Suprapubic skin (tissue), 4 donors: ENCODE measurements around the gene GPR108. TPM values are rescaled to one million over a fixed set of nuclear protein-coding genes. Genes with fewer than 3 reads are reported as not detected.
A peak's percentile ranks its signal among the peaks of the same experiment; 100 is the strongest.

Source experiments
- DNase-seq, 2 donors: peaks; one replicate each; pipeline ENCODE4 v3.0.0-alpha.2; 2019; ENCODE audit warnings: low spot score in 2 of 2
- H3K27ac ChIP-seq: fragments of 200-600 bp; sonication (generic); one replicate; pipeline ENCODE4 v1.5.1; 2019
- H3K27me3 ChIP-seq: fragments of 200-600 bp; sonication (generic); one replicate; pipeline ENCODE4 v1.5.1; 2019
- H3K36me3 ChIP-seq: fragments of 200-600 bp; sonication (generic); one replicate; pipeline ENCODE4 v1.5.1; 2019
- H3K4me1 ChIP-seq: fragments of 200-600 bp; sonication (generic); one replicate; pipeline ENCODE4 v1.5.1; 2019
- H3K4me3 ChIP-seq: fragments of 200-600 bp; sonication (generic); one replicate; pipeline ENCODE4 v1.5.1; 2019; ENCODE audit warnings: mild to moderate bottlenecking
- H3K9me3 ChIP-seq: fragments of 200-600 bp; sonication (generic); one replicate; pipeline ENCODE4 v1.5.1; 2019
- EP300 ChIP-seq: sonication (generic); formaldehyde crosslinking; IDR thresholded peaks from one replicate; pipeline ENCODE4 v1.6.1; 2017; ENCODE audit warnings: antibody characterized with exemption
- POLR2A ChIP-seq, 2 donors: fragments of 450-650 bp; IDR thresholded peaks; one replicate each; pipeline ENCODE4 v1.6.1; 2017; ENCODE audit warnings: antibody characterized with exemption in 2 of 2, mild to moderate bottlenecking in 2 of 2, moderate library complexity in 2 of 2
- POLR2AphosphoS5 ChIP-seq, 3 donors: sonication (generic); formaldehyde crosslinking; IDR thresholded peaks; one replicate each; pipeline ENCODE4 v1.6.1; 2017; ENCODE audit warnings: antibody characterized with exemption in 3 of 3
- WGBS: methylation state at CpG from one replicate; pipeline ENCODE4 v1.1.5; 2018; 5-methylcytosine and 5-hydroxymethylcytosine counted together
- total RNA-seq, 4 donors: library from RNA; depleted of rRNA; stranded (reverse); fragments of >200 nt; gene quantifications; one replicate each; pipeline ENCODE4 v1.1.0, GENCODE V29; 2016
- TF ChIP-seq, protein P1 (sequence below), 2 donors: fragments of 200-600 bp in 1 of 2; fragments of 450-650 bp in 1 of 2; sonication (generic) in 1 of 2; IDR thresholded peaks; one replicate each; pipeline ENCODE4 v1.5.1; 2016 to 2019; ENCODE audit warnings: antibody characterized with exemption in 2 of 2, mild to moderate bottlenecking in 1 of 2, moderate library complexity in 1 of 2

The GPR108 gene
- total RNA-seq, 4 donors from 2014 or later = 52.9 to 72.7 (median 60.7) TPM

DNA sequence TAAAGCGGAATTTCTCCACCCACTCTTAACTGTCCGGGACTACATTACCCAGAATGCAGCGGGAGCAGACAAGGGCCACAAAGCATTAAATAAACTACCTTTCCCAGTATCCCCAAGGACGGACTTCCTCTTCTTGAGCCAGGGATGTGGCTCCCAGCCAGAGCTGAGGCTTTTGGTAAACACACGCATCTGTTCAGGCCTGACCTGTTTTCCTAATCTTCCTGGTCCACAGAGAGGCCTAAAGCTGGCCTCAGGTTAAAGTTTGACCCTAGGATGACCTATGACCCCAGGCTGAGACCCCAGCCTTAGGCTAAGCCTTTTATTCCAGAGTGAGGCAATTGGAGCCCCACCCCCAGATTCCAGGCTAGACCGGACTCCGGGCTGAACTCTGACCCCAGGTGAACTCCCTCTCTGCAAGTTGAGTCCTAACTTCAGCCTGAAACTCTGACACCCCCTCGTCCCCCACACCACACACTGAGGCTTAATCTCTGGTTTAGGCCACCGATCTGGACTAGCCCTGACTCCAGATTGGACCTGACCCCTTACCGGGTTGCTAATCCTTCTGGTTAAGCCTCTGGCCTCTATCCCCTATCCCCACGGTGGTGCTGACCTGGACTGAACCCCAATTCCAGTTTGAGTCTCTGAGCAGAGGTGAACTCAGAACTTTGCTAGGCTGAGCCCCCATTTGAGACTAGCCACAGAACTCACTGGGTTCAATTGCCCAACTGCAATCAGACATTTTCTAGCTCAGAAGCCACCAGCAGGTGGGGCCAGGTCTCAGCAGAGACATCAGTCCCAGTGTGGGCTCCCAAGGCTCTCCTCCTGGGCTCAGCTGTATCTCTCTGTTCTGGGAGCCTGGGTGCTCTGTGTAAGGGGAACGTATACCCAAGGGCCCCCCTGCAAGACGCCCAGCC lies 750 bp upstream of the GPR108 start:
- peaks cover 44% of the 10 kb centered on the region for H3K4me1 ChIP-seq
- peak; percentile 96 to 98 for DNase-seq
- TF ChIP-seq POLR2AphosphoS5 (IDR thresholded peaks at IDR 0.05) (peak in 1 of 3 donors; percentile 3), POLR2A (IDR thresholded peaks at IDR 0.05) (no peak), EP300 (no peak)
- TF ChIP-seq, protein P1, sequence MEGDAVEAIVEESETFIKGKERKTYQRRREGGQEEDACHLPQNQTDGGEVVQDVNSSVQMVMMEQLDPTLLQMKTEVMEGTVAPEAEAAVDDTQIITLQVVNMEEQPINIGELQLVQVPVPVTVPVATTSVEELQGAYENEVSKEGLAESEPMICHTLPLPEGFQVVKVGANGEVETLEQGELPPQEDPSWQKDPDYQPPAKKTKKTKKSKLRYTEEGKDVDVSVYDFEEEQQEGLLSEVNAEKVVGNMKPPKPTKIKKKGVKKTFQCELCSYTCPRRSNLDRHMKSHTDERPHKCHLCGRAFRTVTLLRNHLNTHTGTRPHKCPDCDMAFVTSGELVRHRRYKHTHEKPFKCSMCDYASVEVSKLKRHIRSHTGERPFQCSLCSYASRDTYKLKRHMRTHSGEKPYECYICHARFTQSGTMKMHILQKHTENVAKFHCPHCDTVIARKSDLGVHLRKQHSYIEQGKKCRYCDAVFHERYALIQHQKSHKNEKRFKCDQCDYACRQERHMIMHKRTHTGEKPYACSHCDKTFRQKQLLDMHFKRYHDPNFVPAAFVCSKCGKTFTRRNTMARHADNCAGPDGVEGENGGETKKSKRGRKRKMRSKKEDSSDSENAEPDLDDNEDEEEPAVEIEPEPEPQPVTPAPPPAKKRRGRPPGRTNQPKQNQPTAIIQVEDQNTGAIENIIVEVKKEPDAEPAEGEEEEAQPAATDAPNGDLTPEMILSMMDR (IDR thresholded peaks at IDR 0.05) = peak; percentile 44 to 45
- H3K27ac ChIP-seq = peak overlapping the region; percentile 69
- no peaks in the 10 kb centered on the region for H3K9me3 ChIP-seq
- 8% methylated on average over 12 of the region's 13 CpGs for WGBS
- H3K27me3 ChIP-seq = no peaks in the 10 kb centered on the region
- H3K36me3 ChIP-seq = peaks cover 15% of the 10 kb centered on the region
- peak overlapping the region; percentile 93 for H3K4me3 ChIP-seq

DNA sequence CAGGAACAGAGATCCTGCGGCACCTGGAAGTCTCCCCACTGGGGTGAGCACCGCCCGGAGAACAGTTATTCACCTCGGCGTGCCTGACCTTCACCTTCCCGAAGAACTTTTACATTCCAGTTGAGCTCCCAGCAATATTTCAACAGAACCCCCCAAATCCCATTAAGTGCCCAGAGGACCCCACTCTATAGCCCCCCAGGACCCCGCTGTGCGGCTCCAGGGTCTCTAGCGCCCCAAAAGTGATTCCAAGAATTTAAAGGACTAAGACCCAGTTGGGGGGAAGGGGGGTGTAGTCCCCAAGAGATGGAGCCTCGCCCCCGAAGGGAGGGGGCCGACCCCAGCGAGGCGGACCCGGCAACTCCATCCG lies 480 bp downstream of the GPR108 start:
- Histone ChIP-seq H3K36me3 (peaks cover 24% of the 10 kb centered on the region), H3K4me3 (peak overlapping the region; percentile 93), H3K27ac (peak overlapping the region; percentile 95), H3K4me1 (peaks cover 42% of the 10 kb centered on the region), H3K9me3 (no peaks in the 10 kb centered on the region), H3K27me3 (no peaks in the 10 kb centered on the region)
- no peak for TF ChIP-seq POLR2AphosphoS5 (IDR thresholded peaks at IDR 0.05)
- no peak for TF ChIP-seq POLR2A (IDR thresholded peaks at IDR 0.05)
- TF ChIP-seq EP300 = no peak
- TF ChIP-seq, protein P1 (IDR thresholded peaks at IDR 0.05) = no peak
- WGBS = 0% methylated on average over 13 of the region's 16 CpGs
- DNase-seq = no peak

DNA sequence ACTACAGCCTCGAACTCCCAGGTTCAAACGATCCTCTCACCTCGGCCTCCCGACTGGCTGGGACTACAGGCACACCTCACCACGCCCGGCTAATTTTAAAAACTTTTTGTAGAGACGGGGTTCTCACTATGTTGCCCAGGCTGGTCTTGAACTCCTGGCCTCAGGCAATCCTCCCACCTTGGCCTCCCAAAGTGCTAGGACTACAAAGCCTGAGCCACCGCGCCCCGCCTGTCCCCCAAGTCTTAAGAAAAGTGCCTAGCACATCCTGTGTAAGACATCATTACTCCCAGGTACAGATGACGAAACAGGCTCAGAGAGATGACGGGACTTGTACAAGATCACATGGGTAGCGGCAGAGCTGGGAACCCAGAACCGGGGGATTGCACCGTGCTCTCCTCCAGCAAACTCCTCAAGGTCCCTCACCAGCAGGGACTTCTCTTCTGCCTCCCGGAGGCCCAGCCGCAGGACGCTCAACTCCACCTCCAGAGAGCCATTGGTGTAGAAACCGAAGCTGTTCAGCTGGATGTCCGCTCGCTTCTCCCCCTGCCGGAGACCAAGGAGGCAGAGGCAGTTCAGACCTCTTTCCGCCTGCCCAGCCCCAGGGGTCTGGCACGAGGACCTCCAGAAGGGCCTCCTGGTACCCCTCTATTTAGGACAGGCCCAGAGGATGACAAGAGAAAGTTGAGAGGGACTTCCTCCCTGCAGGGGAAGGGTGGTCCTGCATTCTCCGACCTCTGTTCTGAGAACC lies 1.0 kb downstream of the GPR108 start:
- H3K4me1 ChIP-seq = peaks cover 37% of the 10 kb centered on the region
- H3K27ac ChIP-seq = peak overlapping the region; percentile 95
- no peaks in the 10 kb centered on the region for H3K27me3 ChIP-seq
- no peak for TF ChIP-seq POLR2AphosphoS5 (IDR thresholded peaks at IDR 0.05)
- no peak for TF ChIP-seq EP300
- TF ChIP-seq POLR2A (IDR thresholded peaks at IDR 0.05) = no peak
- TF ChIP-seq, protein P1 (IDR thresholded peaks at IDR 0.05) = peak; percentile 41 to 60
- peak in 1 of 2 donors; percentile 89 for DNase-seq
- peaks cover 30% of the 10 kb centered on the region for H3K36me3 ChIP-seq
- H3K9me3 ChIP-seq = no peaks in the 10 kb centered on the region
- peak overlapping the region; percentile 93 for H3K4me3 ChIP-seq
- WGBS = 27% methylated on average over 19 of the region's 25 CpGs

DNA sequence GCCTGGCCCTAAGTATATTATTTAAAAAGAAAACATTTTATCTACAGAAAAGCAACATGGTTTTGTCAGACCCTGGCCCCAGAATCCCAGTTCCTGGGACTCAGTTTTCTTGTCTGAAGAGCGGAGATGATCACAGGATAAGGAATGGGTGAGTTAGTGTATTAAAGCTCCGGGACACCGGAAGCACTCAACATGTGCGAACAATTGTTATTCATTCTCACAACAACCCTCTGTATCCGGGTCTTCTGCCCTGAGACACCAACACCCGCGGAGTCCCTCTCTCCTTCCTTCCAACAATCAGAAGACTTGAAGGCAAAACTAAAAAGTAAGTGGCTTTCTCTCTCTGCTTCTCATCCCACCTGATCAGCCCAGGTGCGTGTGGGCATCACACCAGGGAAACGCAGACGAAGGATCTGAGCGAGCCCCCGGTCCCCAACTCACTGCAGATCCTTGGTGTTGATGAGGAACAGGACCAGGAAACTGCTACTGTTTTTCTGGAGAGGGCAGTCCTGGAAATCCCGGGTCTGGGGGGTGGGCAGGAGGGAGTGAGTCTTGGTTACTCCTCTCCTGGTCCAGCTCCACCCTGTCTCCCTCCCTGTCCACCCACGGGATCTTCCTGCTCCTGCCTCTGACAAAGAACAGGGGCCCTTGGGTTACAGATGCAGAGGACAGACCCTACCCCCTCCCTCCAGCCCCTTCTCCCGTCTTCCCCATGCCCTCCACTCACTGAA lies 2.0 kb downstream of the GPR108 start:
- Histone ChIP-seq H3K4me3 (peak overlapping the region; percentile 93), H3K27ac (no peak overlapping the region), H3K27me3 (no peaks in the 10 kb centered on the region), H3K36me3 (peaks cover 36% of the 10 kb centered on the region), H3K9me3 (no peaks in the 10 kb centered on the region), H3K4me1 (peaks cover 29% of the 10 kb centered on the region)
- no peak for DNase-seq
- no peak for TF ChIP-seq EP300
- no peak for TF ChIP-seq POLR2A (IDR thresholded peaks at IDR 0.05)
- TF ChIP-seq, protein P1 (IDR thresholded peaks at IDR 0.05) = no peak
- TF ChIP-seq POLR2AphosphoS5 (IDR thresholded peaks at IDR 0.05) = no peak
- 82% methylated on average over 15 of the region's 15 CpGs for WGBS
